ENCODE results near the gene RAB3A.

RAB3A gene

DNA sequence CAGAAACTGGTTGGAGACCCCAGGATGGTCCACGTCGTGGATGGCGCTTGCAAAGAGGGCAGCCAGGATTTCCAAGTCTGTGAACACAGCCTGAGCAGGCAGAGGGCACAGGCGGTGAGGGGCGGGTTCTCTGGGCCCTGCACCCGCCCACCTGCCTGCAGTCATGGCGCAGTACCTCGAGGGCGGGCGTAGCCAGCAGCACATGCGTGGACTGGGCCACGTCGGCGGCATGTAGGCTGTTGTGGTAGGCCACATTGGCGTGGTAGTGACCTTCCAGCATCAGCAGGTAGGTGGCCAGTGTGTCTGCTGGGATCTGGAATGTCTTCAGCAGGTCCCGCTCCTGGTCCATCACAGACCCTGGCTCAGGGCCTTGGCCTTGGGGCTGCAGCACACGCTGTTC, 14.3 kb upstream of the RAB3A start:
- Histone ChIP-seq H3K36me3 (ENCODE audit: insufficient read depth, low read length) (no peaks in the 10 kb centered on the region), H3K27me3 (ENCODE audit: insufficient read depth, low read length, poor library complexity, severe bottlenecking) (no peaks in the 10 kb centered on the region), H3F3A (ENCODE audit: low read depth) (no peaks in the 10 kb centered on the region), H3K79me2 (ENCODE audit: insufficient read depth, low read length) (no peaks in the 10 kb centered on the region), H3K9me3 (ENCODE audit: insufficient read depth, low read depth, low read length) (no peaks in the 10 kb centered on the region), H3K9ac (ENCODE audit: low read depth, low read length, poor library complexity, severe bottlenecking) (no peak overlapping the region), H3K9me2 (replicated peaks; ENCODE audit: low read depth, low read length) (no peaks in the 10 kb centered on the region), H3K4me3 (ENCODE audit: low read length, poor library complexity, severe bottlenecking) (no peak overlapping the region), H4K20me1 (ENCODE audit: insufficient read depth, low read length, poor library complexity, severe bottlenecking) (no peaks in the 10 kb centered on the region), H2AFZ (ENCODE audit: low read length) (no peak overlapping the region), H3K4me2 (ENCODE audit: low read depth, low read length, poor library complexity, severe bottlenecking) (no peak overlapping the region), H3K4me1 (ENCODE audit: insufficient read depth, low read length, poor library complexity, severe bottlenecking) (no peaks in the 10 kb centered on the region)
- TF ChIP-seq EZH2phosphoT487 (IDR thresholded peaks at IDR 0.05; ENCODE audit: borderline replicate concordance) (no peak), CTCF (conservative IDR thresholded peaks at IDR 0.05; ENCODE audit: low read length) (no peak)

GRCh38 chr19:18216789-18217188, 12.9 kb upstream of the RAB3A start:
- Histone ChIP-seq H3K9me2 (replicated peaks; ENCODE audit: low read depth, low read length) (no peaks in the 10 kb centered on the region), H3F3A (ENCODE audit: low read depth) (no peaks in the 10 kb centered on the region), H4K20me1 (ENCODE audit: insufficient read depth, low read length, poor library complexity, severe bottlenecking) (no peaks in the 10 kb centered on the region), H3K9me3 (ENCODE audit: insufficient read depth, low read depth, low read length) (no peaks in the 10 kb centered on the region), H3K79me2 (ENCODE audit: insufficient read depth, low read length) (no peaks in the 10 kb centered on the region), H3K4me2 (ENCODE audit: low read depth, low read length, poor library complexity, severe bottlenecking) (no peak overlapping the region), H2AFZ (ENCODE audit: low read length) (no peak overlapping the region), H3K36me3 (ENCODE audit: insufficient read depth, low read length) (no peaks in the 10 kb centered on the region), H3K27me3 (ENCODE audit: insufficient read depth, low read length, poor library complexity, severe bottlenecking) (no peaks in the 10 kb centered on the region), H3K4me3 (ENCODE audit: low read length, poor library complexity, severe bottlenecking) (no peak overlapping the region), H3K4me1 (ENCODE audit: insufficient read depth, low read length, poor library complexity, severe bottlenecking) (no peaks in the 10 kb centered on the region), H3K9ac (ENCODE audit: low read depth, low read length, poor library complexity, severe bottlenecking) (no peak overlapping the region)
- TF ChIP-seq CTCF (conservative IDR thresholded peaks at IDR 0.05; ENCODE audit: low read length) = no peak
- no peak for TF ChIP-seq EZH2phosphoT487 (IDR thresholded peaks at IDR 0.05; ENCODE audit: borderline replicate concordance)

DNA sequence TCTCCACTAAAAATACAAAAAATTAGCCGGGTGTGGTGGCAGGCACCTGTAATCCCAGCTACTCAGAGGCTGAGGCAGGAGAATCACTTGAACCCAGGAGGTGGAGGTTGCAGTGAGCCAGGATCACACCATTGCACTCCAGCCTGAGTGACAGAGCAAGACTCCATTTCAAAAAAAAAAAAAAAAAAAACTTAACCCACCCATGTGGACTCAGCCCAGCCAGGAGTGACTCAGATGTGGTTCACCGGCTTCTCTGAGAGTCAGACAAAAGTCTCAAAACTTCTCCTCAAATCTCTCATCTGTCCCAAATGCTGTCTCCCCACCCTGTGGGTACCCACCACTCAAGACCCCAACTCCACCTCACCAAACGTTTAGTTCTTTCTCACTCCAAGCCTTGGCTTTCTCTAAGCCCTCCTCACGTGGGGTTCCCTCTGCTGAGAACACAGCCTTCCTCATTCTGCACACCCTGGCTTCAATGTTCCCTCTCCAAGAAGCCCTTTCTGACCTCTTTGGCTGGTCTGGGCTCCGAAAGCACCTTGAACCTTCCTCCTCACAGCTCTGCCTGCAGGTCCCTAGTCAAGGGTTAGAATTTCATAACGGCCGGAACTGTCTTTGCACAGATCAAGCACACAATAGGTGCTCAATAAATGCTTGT, 11.1 kb upstream of the RAB3A start:
- no peak overlapping the region for H3K4me3 ChIP-seq (ENCODE audit: low read length, poor library complexity, severe bottlenecking)
- H3K9me2 ChIP-seq (replicated peaks; ENCODE audit: low read depth, low read length) = no peaks in the 10 kb centered on the region
- no peak overlapping the region for H2AFZ ChIP-seq (ENCODE audit: low read length)
- H3K36me3 ChIP-seq (ENCODE audit: insufficient read depth, low read length) = no peaks in the 10 kb centered on the region
- H3K9me3 ChIP-seq (ENCODE audit: insufficient read depth, low read depth, low read length) = no peaks in the 10 kb centered on the region
- no peaks in the 10 kb centered on the region for H4K20me1 ChIP-seq (ENCODE audit: insufficient read depth, low read length, poor library complexity, severe bottlenecking)
- no peaks in the 10 kb centered on the region for H3K4me1 ChIP-seq (ENCODE audit: insufficient read depth, low read length, poor library complexity, severe bottlenecking)
- TF ChIP-seq EZH2phosphoT487 (IDR thresholded peaks at IDR 0.05; ENCODE audit: borderline replicate concordance) (no peak), CTCF (conservative IDR thresholded peaks at IDR 0.05; ENCODE audit: low read length) (no peak)
- H3F3A ChIP-seq (ENCODE audit: low read depth) = no peaks in the 10 kb centered on the region
- H3K9ac ChIP-seq (ENCODE audit: low read depth, low read length, poor library complexity, severe bottlenecking) = no peak overlapping the region
- no peaks in the 10 kb centered on the region for H3K79me2 ChIP-seq (ENCODE audit: insufficient read depth, low read length)
- H3K4me2 ChIP-seq (ENCODE audit: low read depth, low read length, poor library complexity, severe bottlenecking) = no peak overlapping the region
- no peaks in the 10 kb centered on the region for H3K27me3 ChIP-seq (ENCODE audit: insufficient read depth, low read length, poor library complexity, severe bottlenecking)
